CD4-positive, alpha-beta T cell treated with Interferon gamma for 1 hour (primary cell): Measurements from ENCODE around the gene RBM15.

Source experiments
- DNase-seq: peaks from one replicate; pipeline ENCODE4 v3.0.0-alpha.2; 2020

Gene RBM15

GRCh38 chr1:110320168-110320518 lies 19.0 kb upstream of the RBM15 start:
- no peak for DNase-seq

DNA sequence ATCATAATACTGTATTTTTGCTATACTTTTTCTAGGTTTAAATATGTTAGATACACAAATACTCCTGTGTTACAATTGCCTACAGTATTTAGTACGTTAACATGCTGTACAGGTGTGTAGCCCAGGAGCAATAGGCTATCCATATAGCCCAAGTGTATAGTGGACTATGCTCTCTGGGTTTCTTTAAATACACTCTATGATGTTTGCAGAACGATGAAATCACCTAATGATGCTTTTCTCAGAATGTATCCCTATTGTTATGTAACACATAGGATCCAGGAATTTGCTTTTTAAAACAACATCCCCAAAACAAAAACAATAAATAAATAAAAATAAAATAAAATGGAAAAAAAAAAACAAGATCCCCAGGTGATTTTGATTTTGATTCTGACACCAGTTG lies 18.1 kb upstream of the RBM15 start:
- no peak for DNase-seq

- DNase-seq: no peak
Observed at GRCh38 chr1:110321846-110322245, 17.3 kb upstream of the RBM15 start.

- no peak for DNase-seq
Observed at GRCh38 chr1:110324667-110325066, 14.5 kb upstream of the RBM15 start.

DNA sequence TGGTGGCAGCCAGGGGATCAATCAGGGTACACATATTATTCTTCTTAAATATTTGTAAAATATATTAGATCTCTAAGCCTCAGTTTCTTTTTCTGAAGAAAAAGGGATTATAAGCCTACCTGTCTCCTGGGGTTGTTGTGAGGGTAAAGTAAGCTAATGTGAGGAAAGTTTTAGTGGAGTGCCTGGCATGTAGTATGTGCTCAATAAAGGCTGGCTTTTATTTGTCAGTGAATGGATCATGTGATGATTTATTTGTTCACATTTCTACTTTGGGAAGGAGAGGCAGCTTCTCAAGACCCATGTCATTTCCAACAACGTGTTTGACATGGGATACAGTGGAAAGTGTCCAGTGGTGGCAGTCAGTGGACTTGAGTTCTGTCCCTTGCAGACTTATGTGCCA lies 12.4 kb upstream of the RBM15 start:
- no peak for DNase-seq

DNA sequence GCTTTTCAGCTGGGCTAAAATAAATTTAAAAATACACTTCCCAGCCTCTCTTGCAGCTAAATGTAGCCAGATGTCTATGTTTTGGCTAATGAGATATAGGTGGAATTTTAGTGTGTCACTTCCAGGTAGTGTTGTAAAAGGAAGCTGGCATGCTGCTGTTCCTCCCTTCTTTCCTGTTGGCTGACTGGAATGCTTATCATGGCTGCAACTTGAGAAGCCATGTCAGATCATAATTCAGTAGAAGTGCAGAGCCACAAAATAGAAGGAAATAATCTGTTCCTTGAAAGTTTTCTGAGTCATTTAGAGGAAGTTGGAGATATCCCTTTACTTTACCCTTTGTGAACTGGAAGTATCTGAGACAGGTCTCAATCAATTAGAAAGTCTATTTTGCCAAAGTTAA lies 10.9 kb upstream of the RBM15 start:
- DNase-seq: no peak

- DNase-seq: no peak
Observed at GRCh38 chr1:110328700-110329099, 10.5 kb upstream of the RBM15 start.

DNA sequence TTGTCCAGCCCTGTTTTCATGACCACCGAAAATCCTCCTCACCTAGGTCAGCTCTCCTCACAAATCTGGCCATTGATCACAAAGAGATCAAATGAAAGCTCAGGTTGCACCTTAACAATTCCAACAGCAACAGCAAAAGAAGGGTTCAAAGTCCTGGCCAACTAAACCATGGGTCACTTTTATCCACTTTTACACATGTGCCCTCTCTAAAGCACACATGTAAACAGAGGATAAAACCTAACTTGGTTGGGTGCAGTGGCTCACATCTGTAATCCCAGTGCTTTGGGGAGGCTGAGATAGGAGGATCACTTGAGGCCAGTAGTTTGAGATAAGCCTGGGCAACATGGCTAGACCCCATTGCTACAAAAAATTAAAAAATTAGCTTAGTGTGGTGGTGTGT lies 3.9 kb upstream of the RBM15 start:
- no peak for DNase-seq

GRCh38 chr1:110336300-110337039 lies 2.7 kb upstream of the RBM15 start:
- no peak for DNase-seq

DNA sequence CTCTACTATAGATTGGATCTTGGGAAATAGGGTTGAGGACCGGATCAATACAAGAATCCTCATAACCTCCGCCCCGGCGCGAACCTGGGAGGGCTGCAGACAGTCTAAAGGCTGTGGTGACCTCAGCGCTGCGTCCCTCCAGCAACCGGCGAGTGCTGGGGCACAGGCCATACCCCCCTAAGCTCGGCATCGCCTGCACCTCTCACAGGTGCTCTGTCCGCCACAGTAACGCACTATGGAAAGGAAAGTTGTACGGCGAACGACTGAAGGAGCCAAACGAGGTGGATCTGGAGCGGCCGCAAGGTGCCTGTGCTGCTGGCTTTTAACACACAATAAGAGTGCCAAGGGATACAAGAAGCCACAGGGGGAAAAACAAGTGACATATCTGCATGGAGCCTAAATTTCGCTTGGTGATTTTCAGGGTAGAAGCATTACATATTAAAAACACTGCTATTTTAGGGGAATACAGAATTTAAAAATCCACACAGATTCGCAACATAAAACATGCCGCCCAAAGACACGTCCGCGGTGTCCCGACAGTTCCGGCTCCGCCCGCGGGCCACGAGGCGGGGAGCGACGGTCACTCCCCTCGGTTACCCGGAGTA lies 1.4 kb upstream of the RBM15 start:
- DNase-seq: peak; percentile 28

- peak; percentile 97 for DNase-seq
Observed at GRCh38 chr1:110338309-110338885, 780 bp upstream of the RBM15 start.

GRCh38 chr1:110339407-110340206 lies 430 bp downstream of the RBM15 start:
- DNase-seq: peak; percentile 54

- no peak for DNase-seq
Observed at GRCh38 chr1:110340207-110340468, 961 bp downstream of the RBM15 start.

DNA sequence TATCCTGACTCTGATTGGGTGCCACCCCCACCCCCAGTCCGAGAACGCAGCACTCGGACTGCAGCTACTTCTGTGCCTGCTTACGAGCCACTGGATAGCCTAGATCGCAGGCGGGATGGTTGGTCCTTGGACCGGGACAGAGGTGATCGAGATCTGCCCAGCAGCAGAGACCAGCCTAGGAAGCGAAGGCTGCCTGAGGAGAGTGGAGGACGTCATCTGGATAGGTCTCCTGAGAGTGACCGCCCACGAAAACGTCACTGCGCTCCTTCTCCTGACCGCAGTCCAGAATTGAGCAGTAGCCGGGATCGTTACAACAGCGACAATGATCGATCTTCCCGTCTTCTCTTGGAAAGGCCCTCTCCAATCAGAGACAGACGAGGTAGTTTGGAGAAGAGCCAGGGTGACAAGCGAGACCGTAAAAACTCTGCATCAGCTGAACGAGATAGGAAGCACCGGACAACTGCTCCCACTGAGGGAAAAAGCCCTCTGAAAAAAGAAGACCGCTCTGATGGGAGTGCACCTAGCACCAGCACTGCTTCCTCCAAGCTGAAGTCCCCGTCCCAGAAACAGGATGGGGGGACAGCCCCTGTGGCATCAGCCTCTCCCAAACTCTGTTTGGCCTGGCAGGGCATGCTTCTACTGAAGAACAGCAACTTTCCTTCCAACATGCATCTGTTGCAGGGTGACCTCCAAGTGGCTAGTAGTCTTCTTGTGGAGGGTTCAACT lies 2.1 kb downstream of the RBM15 start:
- no peak for DNase-seq

DNA sequence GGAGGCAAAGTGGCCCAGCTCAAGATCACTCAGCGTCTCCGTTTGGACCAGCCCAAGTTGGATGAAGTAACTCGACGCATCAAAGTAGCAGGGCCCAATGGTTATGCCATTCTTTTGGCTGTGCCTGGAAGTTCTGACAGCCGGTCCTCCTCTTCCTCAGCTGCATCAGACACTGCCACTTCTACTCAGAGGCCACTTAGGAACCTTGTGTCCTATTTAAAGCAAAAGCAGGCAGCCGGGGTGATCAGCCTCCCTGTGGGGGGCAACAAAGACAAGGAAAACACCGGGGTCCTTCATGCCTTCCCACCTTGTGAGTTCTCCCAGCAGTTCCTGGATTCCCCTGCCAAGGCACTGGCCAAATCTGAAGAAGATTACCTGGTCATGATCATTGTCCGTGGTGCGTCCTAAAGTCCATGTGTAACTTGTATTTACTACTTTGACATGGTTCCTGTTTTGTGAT lies 2.7 kb downstream of the RBM15 start:
- DNase-seq: no peak

DNA sequence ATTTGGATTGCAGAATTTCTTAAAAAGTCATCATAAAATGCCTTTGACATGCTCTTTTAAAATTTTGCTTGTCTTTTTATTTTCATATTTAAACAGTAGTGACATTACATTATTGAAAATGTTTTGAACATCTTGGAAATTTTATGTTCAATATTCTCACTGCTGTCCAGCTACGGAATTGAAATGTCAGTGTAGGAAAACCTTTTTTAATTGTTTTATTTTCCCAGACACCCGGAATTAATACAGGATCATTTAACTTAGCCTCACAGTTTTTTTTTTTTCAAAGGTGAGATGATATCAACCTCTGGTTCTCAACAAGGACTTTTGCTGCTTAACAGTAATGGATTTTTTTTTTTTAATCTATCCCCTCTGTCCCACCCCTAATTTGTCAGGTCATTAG lies 4.1 kb downstream of the RBM15 start:
- DNase-seq: no peak

GRCh38 chr1:110344152-110344551 lies 5.0 kb downstream of the RBM15 start:
- DNase-seq: no peak

GRCh38 chr1:110345480-110345879 lies 6.3 kb downstream of the RBM15 start:
- no peak for DNase-seq

DNA sequence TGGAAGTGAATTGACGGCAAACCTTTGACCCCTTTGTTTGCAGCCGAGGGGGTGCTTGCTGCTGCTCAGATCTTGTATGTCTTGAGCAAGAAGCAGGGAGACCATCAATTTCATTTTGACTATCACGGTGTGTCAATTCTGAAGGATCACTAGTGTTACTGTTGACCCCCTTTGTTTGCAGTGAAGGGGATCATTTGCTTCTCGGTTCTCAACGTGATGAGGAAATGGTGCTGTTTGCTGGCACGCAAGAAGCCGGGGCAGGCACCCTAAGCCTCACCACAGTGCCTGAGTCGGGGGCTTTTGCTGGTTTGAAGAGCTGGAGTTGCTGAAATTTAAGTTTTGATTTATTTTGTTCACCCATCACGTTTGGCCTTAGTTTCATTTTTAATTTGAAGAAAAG lies 7.5 kb downstream of the RBM15 start:
- no peak for DNase-seq

DNA sequence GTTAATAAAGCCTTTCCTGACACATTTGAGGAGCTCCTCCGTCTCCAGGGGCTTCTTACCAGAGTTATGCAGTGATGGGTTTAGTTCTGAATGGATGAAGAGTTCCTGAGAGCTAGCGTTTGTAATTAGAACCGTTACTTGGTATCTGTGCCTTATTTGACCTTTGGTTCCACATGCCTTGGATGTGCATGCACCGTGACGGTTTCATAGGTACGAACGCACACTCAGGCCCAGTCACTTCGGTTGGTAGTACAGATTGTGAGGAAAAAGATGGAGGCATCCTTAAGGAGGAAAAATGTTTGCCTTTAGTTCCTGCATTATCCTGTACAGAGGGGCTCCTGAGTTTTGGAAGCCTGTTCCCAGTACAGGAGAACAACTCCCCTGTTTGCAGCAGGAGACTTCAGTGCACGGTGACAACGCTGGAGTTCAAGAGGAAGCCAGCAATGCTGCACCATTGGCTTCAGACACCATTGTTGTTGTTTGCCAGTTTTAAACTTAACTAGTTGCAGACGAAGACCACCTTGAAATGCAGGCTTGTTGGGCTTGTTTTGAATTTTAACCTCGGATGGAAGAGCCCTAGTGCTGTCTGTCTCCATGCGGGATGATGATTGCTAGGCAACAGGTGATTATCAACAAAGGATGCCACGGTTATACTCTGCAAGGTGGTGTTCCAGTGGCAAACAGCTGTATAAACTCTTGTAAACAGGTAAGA lies 8.2 kb downstream of the RBM15 start:
- DNase-seq: no peak

GRCh38 chr1:110348050-110348449 lies 8.9 kb downstream of the RBM15 start:
- no peak for DNase-seq

GRCh38 chr1:110348771-110349170 lies 9.6 kb downstream of the RBM15 start:
- no peak for DNase-seq

DNA sequence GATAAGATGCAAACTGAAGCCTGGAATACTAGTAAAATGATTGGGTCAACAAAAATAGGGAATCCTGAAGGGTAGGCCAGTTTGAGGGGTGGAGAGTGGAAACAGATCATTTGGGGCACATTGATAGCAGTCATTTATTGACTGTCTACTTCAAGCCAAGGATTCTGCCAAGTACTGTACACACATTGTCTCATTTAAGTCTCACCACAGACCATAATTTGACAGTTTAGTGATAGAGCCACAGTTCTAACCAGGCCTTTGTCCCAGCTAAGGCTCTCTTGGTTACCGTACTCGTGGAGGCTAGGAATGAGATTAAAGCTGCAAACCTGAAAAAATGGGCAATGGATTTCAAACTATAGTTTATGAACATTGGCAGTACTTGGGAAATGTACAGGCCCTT lies 11.2 kb downstream of the RBM15 start:
- DNase-seq: no peak
